Measurements from ENCODE around the gene HSPA2. TPM values are rescaled to one million over a fixed set of nuclear protein-coding genes. Genes with fewer than 3 reads are reported as not detected.

The HSPA2 gene
- total and polyA plus RNA-seq, 2 of the 13 experiments (the other 11 are each of a cell fraction or from before 2014, with no cell fraction given) = 0.15 to 0.27 TPM

DNA sequence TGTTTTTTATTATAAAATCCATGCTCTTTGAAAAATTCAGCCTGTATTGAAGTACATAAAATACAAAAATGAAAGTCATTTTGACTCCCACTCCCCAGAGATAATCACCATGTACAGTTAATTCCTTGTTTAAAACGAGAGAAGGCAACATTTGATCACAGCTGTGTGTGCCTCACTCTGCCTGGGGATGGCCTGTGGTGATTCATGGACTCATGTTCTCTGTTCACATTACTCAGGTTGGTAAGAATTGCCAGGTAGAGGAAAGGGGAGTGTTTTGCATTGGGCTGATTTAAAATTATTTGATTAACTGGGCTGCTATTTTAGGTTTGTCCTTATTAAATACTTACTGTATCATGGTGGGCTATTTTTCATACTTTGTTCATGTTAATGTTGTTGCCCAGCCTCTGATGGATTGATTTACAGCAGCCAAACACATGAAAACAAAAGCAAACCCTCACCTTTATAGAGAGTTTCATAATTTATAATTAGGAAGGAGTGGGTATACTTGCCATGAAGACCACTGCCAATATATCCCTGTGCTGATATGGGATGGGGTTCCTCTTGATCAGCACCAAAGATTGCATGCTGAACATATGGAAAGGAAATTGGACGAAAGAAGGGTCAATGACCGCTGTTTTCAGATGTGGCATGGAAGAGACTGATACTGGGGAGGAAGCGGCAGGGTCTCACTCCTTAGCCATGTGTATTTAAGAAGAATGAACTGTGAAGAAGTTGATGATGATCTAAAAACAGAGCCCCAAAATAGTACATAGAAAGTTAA, 33.0 kb upstream of the HSPA2 start:
- Histone ChIP-seq H2AFZ (ENCODE audit: low read length) (no peak overlapping the region), H3K27ac (ENCODE audit: extremely low read length, insufficient read depth, low read length) (no peak overlapping the region), H4K20me1 (ENCODE audit: insufficient read depth, low read length) (peaks cover 39% of the 10 kb centered on the region), H3K4me1 (ENCODE audit: insufficient read depth, low read length) (peaks cover 61% of the 10 kb centered on the region), H3K9me3 (ENCODE audit: low read length) (no peaks in the 10 kb centered on the region), H3K36me3 (replicated peaks in 1 of 2; ENCODE audit: control insufficient read depth in 1 of 2, insufficient read depth in 2 of 2, low read length in 2 of 2) (no peaks in the 10 kb centered on the region; a peak in 1 of 5 replicates), H3K79me2 (ENCODE audit: insufficient read depth, low read length) (peaks cover 77% of the 10 kb centered on the region), H3K4me3 (replicated peaks in 1 of 3; ENCODE audit: insufficient read depth in 1 of 3, low read depth in 2 of 3, low read length in 3 of 3) (0 out of 6 replicates have a peak overlapping the region, but pooled peaks of 1 of the 3 experiments have one; percentile 10), H3K9ac (ENCODE audit: insufficient read depth, low read depth, low read length) (no peak overlapping the region), H3K27me3 (ENCODE audit: control insufficient read depth in 1 of 2, insufficient read depth in 2 of 2, low read length in 2 of 2) (no peaks in the 10 kb centered on the region; a peak in 1 of 5 replicates), H3K4me2 (ENCODE audit: low read depth, low read length) (peak overlapping the region; percentile 91)
- TF ChIP-seq PITX1 (CRISPR knock-in tag; IDR thresholded peaks at IDR 0.05) = no peak
- 0 out of 2 replicates have a peak, but pooled peaks have one; percentile 11 for TF ChIP-seq FOSL2 (CRISPR knock-in tag; IDR thresholded peaks at IDR 0.05)
- ATAC-seq (no peak), FAIRE-seq (peak; percentile 50), DNase-seq (ENCODE audit: low spot score) (no peak)
- no TSS peak for BruUV-seq (replicated peaks)
- ChIA-PET POLR2A (no interaction called here), CTCF (ENCODE audit: low intra/inter-chr PET ratio, low total read pairs) (no interaction called here)
- WGBS (ENCODE audit: low lambda C conversion rate) = 78% methylated on average over 4 of the region's 4 CpGs
- in situ Hi-C loops (cut with HindIII; ENCODE audit: extremely low pct_ligation_motif_present, low pct_unique_long_range_greater_than_20kb) = no loop called here
- intact Hi-C loops (cut with micrococcal nuclease; ENCODE audit: unreplicated experiment) = no loop called here

GRCh38 chr14:64508215-64508776, 32.2 kb upstream of the HSPA2 start:
- H3K27ac ChIP-seq (ENCODE audit: extremely low read length, insufficient read depth, low read length) = no peak overlapping the region
- peaks cover 81% of the 10 kb centered on the region for H3K79me2 ChIP-seq (ENCODE audit: insufficient read depth, low read length)
- H3K27me3 ChIP-seq (ENCODE audit: control insufficient read depth in 1 of 2, insufficient read depth in 2 of 2, low read length in 2 of 2) = no peaks in the 10 kb centered on the region; a peak in 1 of 5 replicates
- no peak for FAIRE-seq
- H2AFZ ChIP-seq (ENCODE audit: low read length) = no peak overlapping the region
- BruUV-seq (replicated peaks) = no TSS peak
- peaks cover 39% of the 10 kb centered on the region for H4K20me1 ChIP-seq (ENCODE audit: insufficient read depth, low read length)
- no peak overlapping the region for H3K4me3 ChIP-seq (replicated peaks in 1 of 3; ENCODE audit: insufficient read depth in 1 of 3, low read depth in 2 of 3, low read length in 3 of 3)
- no peak overlapping the region for H3K9ac ChIP-seq (ENCODE audit: insufficient read depth, low read depth, low read length)
- ChIA-PET CTCF (ENCODE audit: low intra/inter-chr PET ratio, low total read pairs) (no interaction called here), POLR2A (interaction anchor here (1.7 kb wide), 1 partner anchor 120 kb away, joined by 4 read pairs; no protein-coding TSS in a partner anchor)
- in situ Hi-C loops (cut with HindIII; ENCODE audit: extremely low pct_ligation_motif_present, low pct_unique_long_range_greater_than_20kb) = no loop called here
- H3K36me3 ChIP-seq (replicated peaks in 1 of 2; ENCODE audit: control insufficient read depth in 1 of 2, insufficient read depth in 2 of 2, low read length in 2 of 2) = no peaks in the 10 kb centered on the region; a peak in 1 of 5 replicates
- WGBS (ENCODE audit: low lambda C conversion rate) = 71% methylated on average over 1 of the region's 1 CpG
- no peak for ATAC-seq
- intact Hi-C loops (cut with micrococcal nuclease; ENCODE audit: unreplicated experiment) = no loop called here
- H3K4me2 ChIP-seq (ENCODE audit: low read depth, low read length) = peak overlapping the region; percentile 56; the same call in 1 of the 2 replicates
- no peak for TF ChIP-seq FIP1L1 (IDR thresholded peaks at IDR 0.05; ENCODE audit: borderline replicate concordance, insufficient read depth, low read depth, low read length)
- no peak for TF ChIP-seq MIER2 (CRISPR knock-in tag; IDR thresholded peaks at IDR 0.05)
- TF ChIP-seq ZNF878 (CRISPR knock-in tag; IDR thresholded peaks at IDR 0.05) = no peak
- TF ChIP-seq ZNF251 (CRISPR knock-in tag; IDR thresholded peaks at IDR 0.05) = no peak
- TF ChIP-seq NPAS2 (CRISPR knock-in tag; IDR thresholded peaks at IDR 0.05; ENCODE audit: borderline replicate concordance) = no peak
- no peak for TF ChIP-seq CBX1 (IDR thresholded peaks at IDR 0.05; ENCODE audit: low read depth)
- TF ChIP-seq ZNF205 (CRISPR knock-in tag; IDR thresholded peaks at IDR 0.05) = no peak
- TF ChIP-seq, protein P1, sequence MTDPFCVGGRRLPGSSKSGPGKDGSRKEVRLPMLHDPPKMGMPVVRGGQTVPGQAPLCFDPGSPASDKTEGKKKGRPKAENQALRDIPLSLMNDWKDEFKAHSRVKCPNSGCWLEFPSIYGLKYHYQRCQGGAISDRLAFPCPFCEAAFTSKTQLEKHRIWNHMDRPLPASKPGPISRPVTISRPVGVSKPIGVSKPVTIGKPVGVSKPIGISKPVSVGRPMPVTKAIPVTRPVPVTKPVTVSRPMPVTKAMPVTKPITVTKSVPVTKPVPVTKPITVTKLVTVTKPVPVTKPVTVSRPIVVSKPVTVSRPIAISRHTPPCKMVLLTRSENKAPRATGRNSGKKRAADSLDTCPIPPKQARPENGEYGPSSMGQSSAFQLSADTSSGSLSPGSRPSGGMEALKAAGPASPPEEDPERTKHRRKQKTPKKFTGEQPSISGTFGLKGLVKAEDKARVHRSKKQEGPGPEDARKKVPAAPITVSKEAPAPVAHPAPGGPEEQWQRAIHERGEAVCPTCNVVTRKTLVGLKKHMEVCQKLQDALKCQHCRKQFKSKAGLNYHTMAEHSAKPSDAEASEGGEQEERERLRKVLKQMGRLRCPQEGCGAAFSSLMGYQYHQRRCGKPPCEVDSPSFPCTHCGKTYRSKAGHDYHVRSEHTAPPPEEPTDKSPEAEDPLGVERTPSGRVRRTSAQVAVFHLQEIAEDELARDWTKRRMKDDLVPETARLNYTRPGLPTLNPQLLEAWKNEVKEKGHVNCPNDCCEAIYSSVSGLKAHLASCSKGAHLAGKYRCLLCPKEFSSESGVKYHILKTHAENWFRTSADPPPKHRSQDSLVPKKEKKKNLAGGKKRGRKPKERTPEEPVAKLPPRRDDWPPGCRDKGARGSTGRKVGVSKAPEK (CRISPR knock-in tag; IDR thresholded peaks at IDR 0.05; ENCODE audit: borderline replicate concordance) = no peak
- TF ChIP-seq RAD51 (IDR thresholded peaks at IDR 0.05; ENCODE audit: borderline replicate concordance) = no peak
- no peak for TF ChIP-seq SIN3B (IDR thresholded peaks at IDR 0.05; ENCODE audit: low read length)
- H3K4me1 ChIP-seq (ENCODE audit: insufficient read depth, low read length) = peaks cover 60% of the 10 kb centered on the region
- DNase-seq (ENCODE audit: low spot score) = no peak
- no peaks in the 10 kb centered on the region for H3K9me3 ChIP-seq (ENCODE audit: low read length)
